HEK293 (cell line): ENCODE results near the gene ZCCHC3.

Experiments used
- BCL11B ChIP-seq: fragments of 450-650 bp; formaldehyde crosslinking; IDR thresholded peaks from 2 replicates; pipeline ENCODE4 v1.5.1; 2016; ENCODE audit warnings: low read depth, missing biosample characterization, missing genetic modification characterization
- PRDM1 ChIP-seq: fragments of 450-650 bp; formaldehyde crosslinking; IDR thresholded peaks from 2 replicates; pipeline ENCODE4; 2016; ENCODE audit warnings: missing biosample characterization, missing genetic modification characterization
- SP3 ChIP-seq: fragments of 450-650 bp; formaldehyde crosslinking; IDR thresholded peaks from 2 replicates; pipeline ENCODE4 v1.5.1; 2016; ENCODE audit warnings: missing biosample characterization, missing genetic modification characterization
- SP7 ChIP-seq: fragments of 450-650 bp; formaldehyde crosslinking; IDR thresholded peaks from 2 replicates; pipeline ENCODE4 v1.5.1; 2016; ENCODE audit warnings: missing biosample characterization, missing genetic modification characterization
- ZBTB20 ChIP-seq: fragments of 450-650 bp; formaldehyde crosslinking; IDR thresholded peaks from 2 replicates; pipeline ENCODE4 v1.5.1; 2016; ENCODE audit warnings: missing biosample characterization, missing genetic modification characterization
- ZFP37 ChIP-seq: fragments of 450-650 bp; formaldehyde crosslinking; IDR thresholded peaks from 2 replicates; pipeline ENCODE4 v1.5.1; 2016; ENCODE audit warnings: missing biosample characterization, missing genetic modification characterization
- ZNF121 ChIP-seq: fragments of 450-650 bp; formaldehyde crosslinking; IDR thresholded peaks from 2 replicates; pipeline ENCODE4 v1.5.1; 2016; ENCODE audit warnings: missing biosample characterization, missing genetic modification characterization
- ZNF2 ChIP-seq: fragments of 450-650 bp; formaldehyde crosslinking; IDR thresholded peaks from 2 replicates; pipeline ENCODE4 v1.5.1; 2016; ENCODE audit warnings: missing biosample characterization, missing genetic modification characterization
- ZNF292 ChIP-seq: fragments of 450-650 bp; formaldehyde crosslinking; IDR thresholded peaks from 2 replicates; pipeline ENCODE4 v1.5.1; 2016; ENCODE audit warnings: low read depth, missing biosample characterization, missing genetic modification characterization, borderline replicate concordance
- ZNF394 ChIP-seq: fragments of 450-650 bp; formaldehyde crosslinking; IDR thresholded peaks from 2 replicates; pipeline ENCODE4 v1.5.1; 2016; ENCODE audit warnings: missing biosample characterization, missing genetic modification characterization, mild to moderate bottlenecking, moderate library complexity, borderline replicate concordance
- ZNF423 ChIP-seq: fragments of 450-650 bp; formaldehyde crosslinking; IDR thresholded peaks from 2 replicates; pipeline ENCODE4 v1.5.1; 2016; ENCODE audit warnings: missing biosample characterization, missing genetic modification characterization
- ZNF544 ChIP-seq: fragments of 450-650 bp; formaldehyde crosslinking; IDR thresholded peaks from 2 replicates; pipeline ENCODE4 v1.5.0; 2017; ENCODE audit warnings: missing biosample characterization, missing genetic modification characterization
- ZNF600 ChIP-seq: fragments of 450-650 bp; formaldehyde crosslinking; IDR thresholded peaks from 2 replicates; pipeline ENCODE4 v1.5.1; 2016; ENCODE audit warnings: missing biosample characterization, missing genetic modification characterization
- ZNF660 ChIP-seq: fragments of 450-650 bp; IDR thresholded peaks from 2 replicates; pipeline ENCODE4 v1.5.1; 2018; ENCODE audit warnings: missing biosample characterization, mild to moderate bottlenecking, missing genetic modification characterization
- ZNF76 ChIP-seq: fragments of 450-650 bp; formaldehyde crosslinking; IDR thresholded peaks from 2 replicates; pipeline ENCODE4; 2016; ENCODE audit warnings: low read depth, missing biosample characterization, missing genetic modification characterization, borderline replicate concordance
- ZNF791 ChIP-seq: fragments of 450-650 bp; formaldehyde crosslinking; IDR thresholded peaks from 2 replicates; pipeline ENCODE4 v1.5.1; 2016; ENCODE audit warnings: missing biosample characterization, missing genetic modification characterization
- ZNF792 ChIP-seq: fragments of 450-650 bp; formaldehyde crosslinking; IDR thresholded peaks from 2 replicates; pipeline ENCODE4 v1.5.1; 2016; ENCODE audit warnings: missing biosample characterization, missing genetic modification characterization
- ZXDB ChIP-seq: fragments of 450-650 bp; formaldehyde crosslinking; IDR thresholded peaks from 2 replicates; pipeline ENCODE4 v1.5.1; 2016; ENCODE audit warnings: missing biosample characterization, missing genetic modification characterization
- TF ChIP-seq, protein P1 (sequence below): fragments of 450-650 bp; formaldehyde crosslinking; IDR thresholded peaks from 2 replicates; pipeline ENCODE4 v1.5.1; 2016; ENCODE audit warnings: missing biosample characterization, missing genetic modification characterization
- TF ChIP-seq, protein P2 (sequence below): fragments of 450-650 bp; formaldehyde crosslinking; IDR thresholded peaks from 2 replicates; pipeline ENCODE4 v1.5.1; 2016; ENCODE audit warnings: missing biosample characterization, missing genetic modification characterization
- TF ChIP-seq, protein P3 (sequence below): fragments of 450-650 bp; formaldehyde crosslinking; optimal IDR thresholded peaks from 2 replicates; pipeline ENCODE3; 2016; ENCODE audit warnings: missing biosample characterization, mild to moderate bottlenecking, missing genetic modification characterization
- TF ChIP-seq, protein P4 (sequence below): fragments of 450-650 bp; formaldehyde crosslinking; IDR thresholded peaks from 2 replicates; pipeline ENCODE4 v1.5.1; 2017; ENCODE audit warnings: missing biosample characterization, missing genetic modification characterization
- TF ChIP-seq, protein P5 (sequence below): fragments of 450-650 bp; formaldehyde crosslinking; IDR thresholded peaks from 2 replicates; pipeline ENCODE4 v1.5.1; 2016; ENCODE audit warnings: missing biosample characterization, missing genetic modification characterization
- TF ChIP-seq, protein P6 (sequence below): fragments of 450-650 bp; formaldehyde crosslinking; IDR thresholded peaks from 2 replicates; pipeline ENCODE4 v1.5.1; 2016; ENCODE audit warnings: missing biosample characterization, missing genetic modification characterization
- TF ChIP-seq, protein P7 (sequence below): fragments of 450-650 bp; formaldehyde crosslinking; conservative IDR thresholded peaks from 2 replicates; pipeline ENCODE4 v1.5.1; 2016; ENCODE audit warnings: low read depth, missing biosample characterization, missing genetic modification characterization

ZCCHC3 gene

DNA sequence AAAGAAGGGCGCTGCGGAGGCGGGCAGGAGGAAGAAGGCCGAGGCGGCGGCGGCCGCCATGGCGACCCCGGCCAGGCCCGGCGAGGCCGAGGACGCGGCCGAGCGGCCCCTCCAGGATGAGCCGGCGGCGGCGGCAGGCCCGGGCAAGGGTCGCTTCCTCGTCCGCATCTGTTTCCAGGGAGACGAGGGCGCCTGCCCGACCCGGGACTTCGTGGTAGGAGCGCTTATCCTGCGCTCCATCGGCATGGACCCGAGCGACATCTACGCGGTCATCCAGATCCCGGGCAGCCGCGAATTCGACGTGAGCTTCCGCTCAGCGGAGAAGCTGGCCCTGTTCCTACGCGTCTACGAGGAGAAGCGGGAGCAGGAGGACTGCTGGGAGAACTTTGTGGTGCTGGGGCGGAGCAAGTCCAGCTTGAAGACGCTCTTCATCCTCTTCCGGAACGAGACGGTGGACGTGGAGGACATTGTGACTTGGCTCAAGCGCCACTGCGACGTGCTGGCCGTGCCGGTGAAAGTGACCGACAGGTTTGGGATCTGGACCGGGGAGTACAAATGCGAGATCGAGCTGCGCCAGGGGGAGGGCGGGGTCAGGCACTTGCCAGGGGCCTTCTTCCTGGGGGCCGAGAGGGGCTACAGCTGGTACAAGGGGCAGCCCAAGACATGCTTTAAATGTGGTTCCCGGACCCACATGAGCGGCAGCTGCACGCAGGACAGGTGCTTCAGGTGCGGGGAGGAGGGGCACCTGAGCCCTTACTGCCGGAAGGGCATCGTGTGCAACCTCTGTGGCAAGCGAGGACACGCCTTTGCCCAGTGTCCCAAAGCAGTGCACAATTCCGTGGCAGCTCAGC lies 780 bp downstream of the ZCCHC3 start (continued):
- TF ChIP-seq ZNF791 (no peak), ZXDB (tag by site-specific recombination) (peak; percentile 46), ZNF121 (tag by site-specific recombination) (no peak), ZNF600 (tag by site-specific recombination) (peak; percentile 85), BCL11B (tag by site-specific recombination) (no peak), ZNF792 (tag by site-specific recombination) (no peak), ZNF423 (no peak), ZNF292 (tag by site-specific recombination) (no peak), ZNF2 (tag by site-specific recombination) (peak; percentile 47; the same call in 1 of the 2 replicates), ZNF544 (tag by site-specific recombination) (no peak), ZNF394 (tag by site-specific recombination) (peak; percentile 100), ZNF76 (tag by site-specific recombination) (peak; percentile 88), ZBTB20 (tag by site-specific recombination) (peak; percentile 86), ZNF660 (tag by site-specific recombination) (no peak), ZFP37 (tag by site-specific recombination) (0 out of 2 replicates have a peak, but pooled peaks have one; percentile 41), PRDM1 (tag by site-specific recombination) (no peak), SP3 (tag by site-specific recombination) (peak; percentile 44; the same call in 1 of the 2 replicates), SP7 (tag by site-specific recombination) (peak; percentile 20; the same call in 1 of the 2 replicates)
- TF ChIP-seq, protein P1, sequence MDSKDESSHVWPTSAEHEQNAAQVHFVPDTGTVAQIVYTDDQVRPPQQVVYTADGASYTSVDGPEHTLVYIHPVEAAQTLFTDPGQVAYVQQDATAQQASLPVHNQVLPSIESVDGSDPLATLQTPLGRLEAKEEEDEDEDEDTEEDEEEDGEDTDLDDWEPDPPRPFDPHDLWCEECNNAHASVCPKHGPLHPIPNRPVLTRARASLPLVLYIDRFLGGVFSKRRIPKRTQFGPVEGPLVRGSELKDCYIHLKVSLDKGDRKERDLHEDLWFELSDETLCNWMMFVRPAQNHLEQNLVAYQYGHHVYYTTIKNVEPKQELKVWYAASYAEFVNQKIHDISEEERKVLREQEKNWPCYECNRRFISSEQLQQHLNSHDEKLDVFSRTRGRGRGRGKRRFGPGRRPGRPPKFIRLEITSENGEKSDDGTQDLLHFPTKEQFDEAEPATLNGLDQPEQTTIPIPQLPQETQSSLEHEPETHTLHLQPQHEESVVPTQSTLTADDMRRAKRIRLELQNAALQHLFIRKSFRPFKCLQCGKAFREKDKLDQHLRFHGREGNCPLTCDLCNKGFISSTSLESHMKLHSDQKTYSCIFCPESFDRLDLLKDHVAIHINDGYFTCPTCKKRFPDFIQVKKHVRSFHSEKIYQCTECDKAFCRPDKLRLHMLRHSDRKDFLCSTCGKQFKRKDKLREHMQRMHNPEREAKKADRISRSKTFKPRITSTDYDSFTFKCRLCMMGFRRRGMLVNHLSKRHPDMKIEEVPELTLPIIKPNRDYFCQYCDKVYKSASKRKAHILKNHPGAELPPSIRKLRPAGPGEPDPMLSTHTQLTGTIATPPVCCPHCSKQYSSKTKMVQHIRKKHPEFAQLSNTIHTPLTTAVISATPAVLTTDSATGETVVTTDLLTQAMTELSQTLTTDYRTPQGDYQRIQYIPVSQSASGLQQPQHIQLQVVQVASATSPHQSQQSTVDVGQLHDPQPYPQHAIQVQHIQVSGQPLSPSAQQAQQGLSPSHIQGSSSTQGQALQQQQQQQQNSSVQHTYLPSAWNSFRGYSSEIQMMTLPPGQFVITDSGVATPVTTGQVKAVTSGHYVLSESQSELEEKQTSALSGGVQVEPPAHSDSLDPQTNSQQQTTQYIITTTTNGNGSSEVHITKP (tag by site-specific recombination): no peak
- TF ChIP-seq, protein P2, sequence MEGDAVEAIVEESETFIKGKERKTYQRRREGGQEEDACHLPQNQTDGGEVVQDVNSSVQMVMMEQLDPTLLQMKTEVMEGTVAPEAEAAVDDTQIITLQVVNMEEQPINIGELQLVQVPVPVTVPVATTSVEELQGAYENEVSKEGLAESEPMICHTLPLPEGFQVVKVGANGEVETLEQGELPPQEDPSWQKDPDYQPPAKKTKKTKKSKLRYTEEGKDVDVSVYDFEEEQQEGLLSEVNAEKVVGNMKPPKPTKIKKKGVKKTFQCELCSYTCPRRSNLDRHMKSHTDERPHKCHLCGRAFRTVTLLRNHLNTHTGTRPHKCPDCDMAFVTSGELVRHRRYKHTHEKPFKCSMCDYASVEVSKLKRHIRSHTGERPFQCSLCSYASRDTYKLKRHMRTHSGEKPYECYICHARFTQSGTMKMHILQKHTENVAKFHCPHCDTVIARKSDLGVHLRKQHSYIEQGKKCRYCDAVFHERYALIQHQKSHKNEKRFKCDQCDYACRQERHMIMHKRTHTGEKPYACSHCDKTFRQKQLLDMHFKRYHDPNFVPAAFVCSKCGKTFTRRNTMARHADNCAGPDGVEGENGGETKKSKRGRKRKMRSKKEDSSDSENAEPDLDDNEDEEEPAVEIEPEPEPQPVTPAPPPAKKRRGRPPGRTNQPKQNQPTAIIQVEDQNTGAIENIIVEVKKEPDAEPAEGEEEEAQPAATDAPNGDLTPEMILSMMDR (tag by site-specific recombination): peak; percentile 32; the same call in 1 of the 2 replicates
- TF ChIP-seq, protein P3, sequence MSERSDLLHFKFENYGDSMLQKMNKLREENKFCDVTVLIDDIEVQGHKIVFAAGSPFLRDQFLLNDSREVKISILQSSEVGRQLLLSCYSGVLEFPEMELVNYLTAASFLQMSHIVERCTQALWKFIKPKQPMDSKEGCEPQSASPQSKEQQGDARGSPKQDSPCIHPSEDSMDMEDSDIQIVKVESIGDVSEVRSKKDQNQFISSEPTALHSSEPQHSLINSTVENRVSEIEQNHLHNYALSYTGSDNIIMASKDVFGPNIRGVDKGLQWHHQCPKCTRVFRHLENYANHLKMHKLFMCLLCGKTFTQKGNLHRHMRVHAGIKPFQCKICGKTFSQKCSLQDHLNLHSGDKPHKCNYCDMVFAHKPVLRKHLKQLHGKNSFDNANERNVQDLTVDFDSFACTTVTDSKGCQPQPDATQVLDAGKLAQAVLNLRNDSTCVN (tag by site-specific recombination): peak; percentile 64
- TF ChIP-seq, protein P4, sequence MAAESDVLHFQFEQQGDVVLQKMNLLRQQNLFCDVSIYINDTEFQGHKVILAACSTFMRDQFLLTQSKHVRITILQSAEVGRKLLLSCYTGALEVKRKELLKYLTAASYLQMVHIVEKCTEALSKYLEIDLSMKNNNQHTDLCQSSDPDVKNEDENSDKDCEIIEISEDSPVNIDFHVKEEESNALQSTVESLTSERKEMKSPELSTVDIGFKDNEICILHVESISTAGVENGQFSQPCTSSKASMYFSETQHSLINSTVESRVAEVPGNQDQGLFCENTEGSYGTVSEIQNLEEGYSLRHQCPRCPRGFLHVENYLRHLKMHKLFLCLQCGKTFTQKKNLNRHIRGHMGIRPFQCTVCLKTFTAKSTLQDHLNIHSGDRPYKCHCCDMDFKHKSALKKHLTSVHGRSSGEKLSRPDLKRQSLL (tag by site-specific recombination): peak; percentile 78
- TF ChIP-seq, protein P5, sequence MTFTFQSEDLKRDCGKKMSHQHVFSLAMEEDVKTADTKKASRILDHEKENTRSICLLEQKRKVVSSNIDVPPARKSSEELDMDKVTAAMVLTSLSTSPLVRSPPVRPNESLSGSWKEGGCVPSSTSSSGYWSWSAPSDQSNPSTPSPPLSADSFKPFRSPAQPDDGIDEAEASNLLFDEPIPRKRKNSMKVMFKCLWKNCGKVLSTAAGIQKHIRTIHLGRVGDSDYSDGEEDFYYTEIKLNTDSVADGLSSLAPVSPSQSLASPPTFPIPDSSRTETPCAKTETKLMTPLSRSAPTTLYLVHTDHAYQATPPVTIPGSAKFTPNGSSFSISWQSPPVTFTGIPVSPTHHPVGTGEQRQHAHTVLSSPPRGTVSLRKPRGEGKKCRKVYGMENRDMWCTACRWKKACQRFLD (tag by site-specific recombination): no peak
- TF ChIP-seq, protein P6, sequence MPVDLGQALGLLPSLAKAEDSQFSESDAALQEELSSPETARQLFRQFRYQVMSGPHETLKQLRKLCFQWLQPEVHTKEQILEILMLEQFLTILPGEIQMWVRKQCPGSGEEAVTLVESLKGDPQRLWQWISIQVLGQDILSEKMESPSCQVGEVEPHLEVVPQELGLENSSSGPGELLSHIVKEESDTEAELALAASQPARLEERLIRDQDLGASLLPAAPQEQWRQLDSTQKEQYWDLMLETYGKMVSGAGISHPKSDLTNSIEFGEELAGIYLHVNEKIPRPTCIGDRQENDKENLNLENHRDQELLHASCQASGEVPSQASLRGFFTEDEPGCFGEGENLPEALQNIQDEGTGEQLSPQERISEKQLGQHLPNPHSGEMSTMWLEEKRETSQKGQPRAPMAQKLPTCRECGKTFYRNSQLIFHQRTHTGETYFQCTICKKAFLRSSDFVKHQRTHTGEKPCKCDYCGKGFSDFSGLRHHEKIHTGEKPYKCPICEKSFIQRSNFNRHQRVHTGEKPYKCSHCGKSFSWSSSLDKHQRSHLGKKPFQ: no peak
- TF ChIP-seq, protein P7, sequence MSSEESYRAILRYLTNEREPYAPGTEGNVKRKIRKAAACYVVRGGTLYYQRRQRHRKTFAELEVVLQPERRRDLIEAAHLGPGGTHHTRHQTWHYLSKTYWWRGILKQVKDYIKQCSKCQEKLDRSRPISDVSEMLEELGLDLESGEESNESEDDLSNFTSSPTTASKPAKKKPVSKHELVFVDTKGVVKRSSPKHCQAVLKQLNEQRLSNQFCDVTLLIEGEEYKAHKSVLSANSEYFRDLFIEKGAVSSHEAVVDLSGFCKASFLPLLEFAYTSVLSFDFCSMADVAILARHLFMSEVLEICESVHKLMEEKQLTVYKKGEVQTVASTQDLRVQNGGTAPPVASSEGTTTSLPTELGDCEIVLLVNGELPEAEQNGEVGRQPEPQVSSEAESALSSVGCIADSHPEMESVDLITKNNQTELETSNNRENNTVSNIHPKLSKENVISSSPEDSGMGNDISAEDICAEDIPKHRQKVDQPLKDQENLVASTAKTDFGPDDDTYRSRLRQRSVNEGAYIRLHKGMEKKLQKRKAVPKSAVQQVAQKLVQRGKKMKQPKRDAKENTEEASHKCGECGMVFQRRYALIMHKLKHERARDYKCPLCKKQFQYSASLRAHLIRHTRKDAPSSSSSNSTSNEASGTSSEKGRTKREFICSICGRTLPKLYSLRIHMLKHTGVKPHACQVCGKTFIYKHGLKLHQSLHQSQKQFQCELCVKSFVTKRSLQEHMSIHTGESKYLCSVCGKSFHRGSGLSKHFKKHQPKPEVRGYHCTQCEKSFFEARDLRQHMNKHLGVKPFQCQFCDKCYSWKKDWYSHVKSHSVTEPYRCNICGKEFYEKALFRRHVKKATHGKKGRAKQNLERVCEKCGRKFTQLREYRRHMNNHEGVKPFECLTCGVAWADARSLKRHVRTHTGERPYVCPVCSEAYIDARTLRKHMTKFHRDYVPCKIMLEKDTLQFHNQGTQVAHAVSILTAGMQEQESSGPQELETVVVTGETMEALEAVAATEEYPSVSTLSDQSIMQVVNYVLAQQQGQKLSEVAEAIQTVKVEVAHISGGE (tag by site-specific recombination): peak; percentile 46
